CD14-positive monocyte (primary cell): Measurements from ENCODE around the gene DIDO1. TPM values are rescaled to one million over a fixed set of nuclear protein-coding genes. Genes with fewer than 3 reads are reported as not detected.
A peak's percentile ranks its signal among the peaks of the same experiment; 100 is the strongest.

ENCODE experiments used
- DNase-seq, 3 donors: peaks; one replicate each; pipeline ENCODE4 v3.0.0-alpha.2; 2011 to 2022
- H2AFZ ChIP-seq: 2 replicates; pipeline ENCODE4 v1.6.0; 2012; ENCODE audit warnings: mild to moderate bottlenecking, low read depth, low read length, inconsistent platforms; ENCODE audit not compliant: insufficient read depth, poor library complexity, severe bottlenecking
- H3K27ac ChIP-seq, 2 donors: 1 replicate in 1 of 2; 2 replicates in 1 of 2; pipeline ENCODE4 v1.5.1; 2012 to 2013; ENCODE audit warnings: low read length in 2 of 2, control low read depth in 1 of 2, inconsistent platforms in 1 of 2, low read depth in 1 of 2, mild to moderate bottlenecking in 1 of 2
- H3K27me3 ChIP-seq, 2 donors: one replicate each; pipeline versions ENCODE4 v1.6.0 to v1.6.1; 2011 to 2013; ENCODE audit warnings: low read length in 2 of 2; ENCODE audit not compliant: control insufficient read depth in 2 of 2, insufficient read depth in 2 of 2
- H3K36me3 ChIP-seq, 2 donors: replicated peaks in 1 of 2; 1 replicate in 1 of 2; 2 replicates in 1 of 2; pipeline versions ENCODE4 v1.5.1 to v1.6.1; 2012 to 2013; ENCODE audit warnings: low read length in 2 of 2, control low read depth in 1 of 2, inconsistent platforms in 1 of 2, mild to moderate bottlenecking in 1 of 2; ENCODE audit not compliant: insufficient read depth in 2 of 2, control insufficient read depth in 1 of 2
- H3K4me1 ChIP-seq, 2 donors: 1 replicate in 1 of 2; 2 replicates in 1 of 2; pipeline versions ENCODE4 v1.5.1 to v1.6.1; 2012 to 2013; ENCODE audit warnings: low read length in 2 of 2, control low read depth in 1 of 2, inconsistent platforms in 1 of 2, mild to moderate bottlenecking in 1 of 2, moderate library complexity in 1 of 2; ENCODE audit not compliant: insufficient read depth in 2 of 2, control insufficient read depth in 1 of 2
- H3K4me2 ChIP-seq: replicated peaks from 2 replicates; pipeline ENCODE3; 2012; ENCODE audit warnings: low read length, moderate library complexity, mild to moderate bottlenecking; ENCODE audit not compliant: poor library complexity, severe bottlenecking; ENCODE audit errors: extremely low read depth
- H3K4me3 ChIP-seq, 3 experiments: fragments of 200-600 bp in 1 of 3; sonication (generic) in 1 of 3; replicated peaks in 1 of 3; 1 replicate in 2 of 3; 2 replicates in 1 of 3; pipeline ENCODE4 v1.5.1; 2011 to 2013; ENCODE audit warnings: low read length in 3 of 3, mild to moderate bottlenecking in 3 of 3, control low read depth in 2 of 3, low read depth in 2 of 3, inconsistent platforms in 1 of 3, moderate library complexity in 1 of 3
- H3K79me2 ChIP-seq: 2 replicates; pipeline ENCODE4 v1.6.0; 2012; ENCODE audit warnings: mild to moderate bottlenecking, control low read depth, inconsistent platforms, low read length, moderate library complexity; ENCODE audit not compliant: insufficient read depth
- H3K9ac ChIP-seq: 2 replicates; pipeline ENCODE4 v1.6.0; 2017; ENCODE audit warnings: low read length, mild to moderate bottlenecking; ENCODE audit not compliant: insufficient read depth, poor library complexity, severe bottlenecking
- H3K9me3 ChIP-seq, 2 donors: replicated peaks in 1 of 2; 1 replicate in 1 of 2; 2 replicates in 1 of 2; pipeline versions ENCODE4 v1.5.1 to v1.6.1; 2012 to 2013; ENCODE audit warnings: low read length in 2 of 2, control low read depth in 1 of 2; ENCODE audit not compliant: control insufficient read depth in 1 of 2, insufficient read depth in 1 of 2
- H4K20me1 ChIP-seq: 2 replicates; pipeline ENCODE4 v1.6.0; 2012; ENCODE audit warnings: mild to moderate bottlenecking, low read length, control low read depth, moderate library complexity; ENCODE audit not compliant: insufficient read depth
- H3K27ac Mint-ChIP-seq, 7 donors: one replicate each; pipeline ENCODE4 v1.8.0; 2020; ENCODE audit warnings: mild to moderate bottlenecking in 7 of 7, mixed read lengths in 7 of 7, moderate library complexity in 6 of 7, inconsistent platforms in 2 of 7
- H3K27me3 Mint-ChIP-seq, 3 donors: one replicate each; pipeline ENCODE4 v1.8.0; 2021 to 2022; ENCODE audit warnings: low read depth in 3 of 3, mild to moderate bottlenecking in 3 of 3, mixed read lengths in 3 of 3, moderate library complexity in 3 of 3, inconsistent platforms in 1 of 3
- H3K36me3 Mint-ChIP-seq, 2 donors: one replicate each; pipeline ENCODE4 v1.8.0; 2020; ENCODE audit warnings: mixed read lengths in 2 of 2, inconsistent platforms in 1 of 2, mild to moderate bottlenecking in 1 of 2
- H3K4me1 Mint-ChIP-seq: one replicate; pipeline ENCODE4 v1.8.0; 2020; ENCODE audit warnings: mild to moderate bottlenecking, mixed read lengths
- H3K4me3 Mint-ChIP-seq, 2 donors: one replicate each; pipeline ENCODE4 v1.8.0; 2020; ENCODE audit warnings: mild to moderate bottlenecking in 2 of 2, mixed read lengths in 2 of 2, moderate library complexity in 1 of 2
- H3K9me3 Mint-ChIP-seq, 7 donors: one replicate each; pipeline ENCODE4 v1.8.0; 2020 to 2022; ENCODE audit warnings: mixed read lengths in 7 of 7, mild to moderate bottlenecking in 6 of 7, moderate library complexity in 6 of 7, inconsistent platforms in 2 of 7
- WGBS: methylation state at CpG from one replicate; pipeline ENCODE4 v1.1.5; 2013; ENCODE audit warnings: missing lambda C conversion rate; ENCODE audit not compliant: insufficient coverage; 5-methylcytosine and 5-hydroxymethylcytosine counted together
- intact Hi-C, 2 donors: fragments of 100-400 bp; cut with micrococcal nuclease; formaldehyde crosslinking; loops; one replicate each; pipeline versions ENCODE4 v1.15.0 to v1.15.1; 2023
- polyA plus RNA-seq, 3 donors: library from polyadenylated mRNA; depleted of rRNA in 1 of 3; unstranded in 2 of 3; stranded (reverse) in 1 of 3; fragments of 300-500 nt in 2 of 3; fragments of >200 nt in 1 of 3; fragmentation: Illumina TruSeq in 2 of 3; gene quantifications; 1 replicate in 2 of 3; 2 replicates in 1 of 3; pipeline ENCODE4 v1.2.3, GENCODE V29; 2012 to 2021
- TF ChIP-seq, protein P1 (sequence below): fragments of 200-600 bp; IDR thresholded peaks from one replicate; pipeline ENCODE4 v1.8.0; 2022; ENCODE audit warnings: antibody characterized with exemption, mild to moderate bottlenecking

DIDO1 gene
- polyA plus RNA-seq, 3 donors: 8.5 to 23.8 (median 12.9) TPM

DNA sequence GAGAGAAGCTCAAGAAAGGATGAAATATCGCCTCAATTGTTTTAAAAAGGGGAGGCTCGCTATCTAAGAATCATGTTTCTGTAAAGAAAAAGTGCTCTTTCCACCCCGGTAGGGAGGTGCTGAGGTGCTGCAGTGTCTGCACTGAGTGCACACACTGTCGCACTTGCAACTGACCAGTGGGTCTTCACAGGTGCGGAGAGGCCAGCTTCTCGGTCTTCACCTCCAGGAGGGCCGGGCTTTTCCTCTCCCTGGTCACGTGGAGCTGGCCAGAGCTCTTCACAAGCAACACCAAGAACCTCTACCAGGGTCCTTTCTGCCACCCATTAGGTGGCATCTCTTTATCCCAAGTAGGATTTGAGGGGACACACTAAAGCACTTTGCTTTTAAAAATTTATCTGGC lies 36.9 kb downstream of the DIDO1 start:
- peaks cover 35% of the 10 kb centered on the region for H4K20me1 ChIP-seq
- H3K27ac Mint-ChIP-seq: peak overlapping the region in 1 of 7 donors; percentile 18
- peaks cover 5% of the 10 kb centered on the region for H3K4me1 Mint-ChIP-seq
- intact Hi-C loops: no loop called here
- H3K9me3 Mint-ChIP-seq: no peaks in the 10 kb centered on the region
- H3K79me2 ChIP-seq: no peaks in the 10 kb centered on the region
- no peak overlapping the region for H3K4me3 ChIP-seq
- H3K27me3 ChIP-seq: no peaks in the 10 kb centered on the region
- H3K36me3 ChIP-seq: peaks cover 87 to 92% of the 10 kb centered on the region in 2 donors
- TF ChIP-seq, protein P1, sequence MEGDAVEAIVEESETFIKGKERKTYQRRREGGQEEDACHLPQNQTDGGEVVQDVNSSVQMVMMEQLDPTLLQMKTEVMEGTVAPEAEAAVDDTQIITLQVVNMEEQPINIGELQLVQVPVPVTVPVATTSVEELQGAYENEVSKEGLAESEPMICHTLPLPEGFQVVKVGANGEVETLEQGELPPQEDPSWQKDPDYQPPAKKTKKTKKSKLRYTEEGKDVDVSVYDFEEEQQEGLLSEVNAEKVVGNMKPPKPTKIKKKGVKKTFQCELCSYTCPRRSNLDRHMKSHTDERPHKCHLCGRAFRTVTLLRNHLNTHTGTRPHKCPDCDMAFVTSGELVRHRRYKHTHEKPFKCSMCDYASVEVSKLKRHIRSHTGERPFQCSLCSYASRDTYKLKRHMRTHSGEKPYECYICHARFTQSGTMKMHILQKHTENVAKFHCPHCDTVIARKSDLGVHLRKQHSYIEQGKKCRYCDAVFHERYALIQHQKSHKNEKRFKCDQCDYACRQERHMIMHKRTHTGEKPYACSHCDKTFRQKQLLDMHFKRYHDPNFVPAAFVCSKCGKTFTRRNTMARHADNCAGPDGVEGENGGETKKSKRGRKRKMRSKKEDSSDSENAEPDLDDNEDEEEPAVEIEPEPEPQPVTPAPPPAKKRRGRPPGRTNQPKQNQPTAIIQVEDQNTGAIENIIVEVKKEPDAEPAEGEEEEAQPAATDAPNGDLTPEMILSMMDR: no peak
- H3K4me3 Mint-ChIP-seq: no peak overlapping the region
- peaks cover 0 to 5% of the 10 kb centered on the region in 2 donors for H3K4me1 ChIP-seq
- no peak overlapping the region for H3K4me2 ChIP-seq
- no peak overlapping the region for H3K27ac ChIP-seq
- H2AFZ ChIP-seq: no peak overlapping the region
- 98% methylated on average over 7 of the region's 8 CpGs for WGBS
- H3K27me3 Mint-ChIP-seq: peaks cover 0 to 3% (median 0%) of the 10 kb centered on the region in 3 donors
- no peak overlapping the region for H3K9ac ChIP-seq
- peaks cover 82 to 90% of the 10 kb centered on the region in 2 donors for H3K36me3 Mint-ChIP-seq
- DNase-seq: no peak
- no peaks in the 10 kb centered on the region for H3K9me3 ChIP-seq

DNA sequence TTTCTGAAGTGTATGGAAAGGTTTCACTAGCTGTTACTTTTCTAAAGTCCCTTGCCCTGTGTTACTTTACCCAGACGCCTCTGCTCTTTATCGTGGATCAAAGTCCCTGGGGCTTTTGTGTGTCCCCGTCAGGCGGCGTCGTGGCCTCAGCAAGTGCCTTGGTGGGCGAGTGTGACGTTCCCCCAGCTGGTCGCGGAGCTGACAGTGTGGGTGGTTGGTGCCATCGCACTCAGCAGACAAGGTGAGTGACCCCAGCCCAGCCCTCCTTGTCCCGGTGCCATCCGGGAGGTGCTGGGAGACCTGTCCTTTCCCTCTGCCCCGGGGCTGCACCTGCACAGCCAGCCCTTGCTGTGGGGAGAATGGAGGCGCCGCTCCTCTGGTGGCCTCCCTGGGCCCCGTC lies 37.4 kb downstream of the DIDO1 start:
- H3K4me1 Mint-ChIP-seq: peaks cover 5% of the 10 kb centered on the region
- no peak overlapping the region for H3K9ac ChIP-seq
- peaks cover 77 to 88% of the 10 kb centered on the region in 2 donors for H3K36me3 Mint-ChIP-seq
- H3K4me1 ChIP-seq: peaks cover 0 to 5% of the 10 kb centered on the region in 2 donors
- TF ChIP-seq, protein P1: no peak
- H3K4me3 Mint-ChIP-seq: no peak overlapping the region
- H3K27me3 Mint-ChIP-seq: peaks cover 0 to 3% (median 0%) of the 10 kb centered on the region in 3 donors
- no peaks in the 10 kb centered on the region for H3K79me2 ChIP-seq
- H3K4me3 ChIP-seq: no peak overlapping the region
- no peaks in the 10 kb centered on the region for H3K9me3 ChIP-seq
- no peak overlapping the region for H3K27ac ChIP-seq
- no peak for DNase-seq
- peaks cover 82 to 87% of the 10 kb centered on the region in 2 donors for H3K36me3 ChIP-seq
- no peaks in the 10 kb centered on the region for H3K9me3 Mint-ChIP-seq
- peaks cover 35% of the 10 kb centered on the region for H4K20me1 ChIP-seq
- over 99% methylated on average over 17 of the region's 17 CpGs for WGBS
- H2AFZ ChIP-seq: no peak overlapping the region
- H3K27me3 ChIP-seq: no peaks in the 10 kb centered on the region
- no peak overlapping the region for H3K4me2 ChIP-seq
- H3K27ac Mint-ChIP-seq: no peak overlapping the region
- intact Hi-C loops: no loop called here
